B cell (primary cell): ENCODE measurements around the gene SOCS3. TPM values are rescaled to one million over a fixed set of nuclear protein-coding genes. Genes with fewer than 3 reads are reported as not detected.

Experiments
- ATAC-seq: fragments of 200-7000 bp; cut with Tn5 transposase; one replicate; pipeline ENCODE4 v1.10.0; 2021; ENCODE audit warnings: low read depth, mild to moderate bottlenecking, moderate number of reproducible peaks, moderate library complexity
- CTCF ChIA-PET: fragments of 350-600 bp; sonication (Branson Sonifier 250); formaldehyde crosslinking; loops from one replicate; lab custom pipeline; 2021; ENCODE audit warnings: antibody characterized with exemption, inconsistent platforms; lab: Charles Lee
- POLR2A ChIA-PET: fragments of 350-600 bp; sonication (Branson Sonifier 250); formaldehyde crosslinking; loops from one replicate; lab custom pipeline; 2021; ENCODE audit warnings: antibody characterized with exemption; lab: Charles Lee
- DNase-seq: peaks from one replicate; pipeline ENCODE4 v3.0.0; 2013
- H2AFZ ChIP-seq: 2 replicates; pipeline ENCODE4 v1.6.1; 2012; ENCODE audit warnings: mild to moderate bottlenecking, low read depth, low read length; ENCODE audit not compliant: insufficient read depth, poor library complexity, severe bottlenecking
- H3K27ac ChIP-seq, 2 donors: 1 replicate in 1 of 2; 2 replicates in 1 of 2; pipeline ENCODE4 v1.5.1; 2012 to 2013; ENCODE audit warnings: low read length in 2 of 2, mild to moderate bottlenecking in 2 of 2, moderate library complexity in 1 of 2
- H3K27me3 ChIP-seq, 4 experiments: fragments of 200-600 bp in 1 of 4; sonication (generic) in 1 of 4; replicated peaks in 1 of 4; 1 replicate in 2 of 4; 2 replicates in 2 of 4; pipeline versions ENCODE4 v1.6.1 to v1.7.0; 2013 to 2016; ENCODE audit warnings: low read length in 3 of 4, mild to moderate bottlenecking in 2 of 4, mixed read lengths in 1 of 4, moderate library complexity in 1 of 4; ENCODE audit not compliant: insufficient read depth in 4 of 4, control insufficient read depth in 3 of 4; ENCODE audit errors: control extremely low read depth in 1 of 4
- H3K36me3 ChIP-seq, 2 experiments: replicated peaks in 1 of 2; 1 replicate in 1 of 2; 2 replicates in 1 of 2; pipeline versions ENCODE4 v1.6.1 to v1.7.1; 2013; ENCODE audit warnings: low read length in 1 of 2; ENCODE audit not compliant: insufficient read depth in 2 of 2, control insufficient read depth in 1 of 2; ENCODE audit errors: control extremely low read depth in 1 of 2, extremely low read depth in 1 of 2
- H3K4me1 ChIP-seq, 2 donors: fragments of 200-600 bp in 1 of 2; sonication (generic) in 1 of 2; 1 replicate in 1 of 2; 2 replicates in 1 of 2; pipeline versions ENCODE4 v1.5.1 to v1.6.1; 2013 to 2017; ENCODE audit warnings: low read length in 2 of 2; ENCODE audit not compliant: control insufficient read depth in 2 of 2, insufficient read depth in 2 of 2
- H3K4me2 ChIP-seq: replicated peaks from 2 replicates; pipeline ENCODE3; 2012; ENCODE audit warnings: mild to moderate bottlenecking, low read depth, low read length; ENCODE audit not compliant: poor library complexity, severe bottlenecking
- H3K4me3 ChIP-seq, 5 experiments: fragments of 200-600 bp in 1 of 5; sonication (generic) in 1 of 5; 1 replicate in 3 of 5; 2 replicates in 2 of 5; pipeline versions ENCODE4 v1.5.1 to v1.7.0; 2011 to 2016; ENCODE audit warnings: low read length in 4 of 5, mild to moderate bottlenecking in 4 of 5, low read depth in 2 of 5, control low read depth in 1 of 5, moderate library complexity in 1 of 5; ENCODE audit not compliant: insufficient read depth in 1 of 5; ENCODE audit errors: control extremely low read depth in 1 of 5, extremely low read depth in 1 of 5
- H3K79me2 ChIP-seq: fragments of 200-600 bp; sonication (generic); one replicate; pipeline ENCODE4 v1.6.0; 2016; ENCODE audit warnings: low read length; ENCODE audit not compliant: control insufficient read depth, insufficient read depth
- H3K9ac ChIP-seq: fragments of 200-600 bp; sonication (generic); 2 replicates; pipeline ENCODE4 v1.6.1; 2017; ENCODE audit warnings: mild to moderate bottlenecking, low read length, moderate library complexity
- H3K9me3 ChIP-seq, 3 donors: one replicate each; pipeline versions ENCODE4 v1.6.1 to v1.7.1; 2013; ENCODE audit warnings: low read length in 2 of 3; ENCODE audit not compliant: control insufficient read depth in 2 of 3, insufficient read depth in 1 of 3; ENCODE audit errors: control extremely low read depth in 1 of 3
- H4K20me1 ChIP-seq: 2 replicates; pipeline ENCODE4 v1.6.0; 2012; ENCODE audit warnings: mild to moderate bottlenecking, low read length; ENCODE audit not compliant: insufficient read depth, control insufficient read depth, poor library complexity, severe bottlenecking
- H3K27ac Mint-ChIP-seq: one replicate; pipeline ENCODE4 v1.8.0; 2021; ENCODE audit warnings: mixed read lengths
- H3K27me3 Mint-ChIP-seq: one replicate; pipeline ENCODE4 v1.8.0; 2021; ENCODE audit warnings: mixed read lengths
- H3K4me1 Mint-ChIP-seq: one replicate; pipeline ENCODE4 v1.8.0; 2021; ENCODE audit warnings: mixed read lengths
- H3K4me3 Mint-ChIP-seq: one replicate; pipeline ENCODE4 v1.8.0; 2021; ENCODE audit warnings: mixed read lengths
- H3K9me3 Mint-ChIP-seq: one replicate; pipeline ENCODE4 v1.8.0; 2022; ENCODE audit warnings: mixed read lengths; ENCODE audit not compliant: insufficient read depth
- EZH2 ChIP-seq: IDR thresholded peaks from 2 replicates; pipeline ENCODE4 v1.6.1; 2012; ENCODE audit warnings: borderline replicate concordance, low read depth, mild to moderate bottlenecking, moderate library complexity, low read length; ENCODE audit not compliant: insufficient read depth, poor library complexity, severe bottlenecking
- WGBS: methylation state at CpG from one replicate; pipeline ENCODE4 v1.1.5; 2013; ENCODE audit warnings: missing lambda C conversion rate; ENCODE audit not compliant: insufficient coverage; 5-methylcytosine and 5-hydroxymethylcytosine counted together
- intact Hi-C: fragments of 100-400 bp; cut with micrococcal nuclease; formaldehyde crosslinking; loops from one replicate; pipeline ENCODE4 v1.10.0; 2022
- polyA plus RNA-seq: library from polyadenylated mRNA; depleted of rRNA; stranded (reverse); fragments of >200 nt; gene quantifications from 2 replicates; pipeline ENCODE4 v1.2.3, GENCODE V29; 2012
- total RNA-seq, 2 donors: library from RNA; stranded (reverse); fragments of 120-200 nt in 1 of 2; gene quantifications; 1 replicate in 1 of 2; 2 replicates in 1 of 2; pipeline versions ENCODE4 v1.2.3 to v1.2.4, GENCODE V29; 2013 to 2022
- TF ChIP-seq, protein P1 (sequence below): fragments of 200-600 bp; IDR thresholded peaks from one replicate; pipeline ENCODE4 v1.8.0; 2022; ENCODE audit warnings: antibody characterized with exemption, mild to moderate bottlenecking

The SOCS3 gene
- total and polyA plus RNA-seq, 2 donors (not counting 1 experiment from before 2014, with no cell fraction given) = 41.8 to 67.6 TPM

GRCh38 chr17:78391843-78392242 is 32.0 kb upstream of the SOCS3 start:
- Mint-ChIP-seq H3K27me3 (no peaks in the 10 kb centered on the region), H3K27ac (no peak overlapping the region), H3K4me3 (no peak overlapping the region), H3K4me1 (peaks cover 38% of the 10 kb centered on the region), H3K9me3 (no peaks in the 10 kb centered on the region)
- 92% methylated on average over 3 of the region's 4 CpGs for WGBS
- DNase-seq (no peak), ATAC-seq (no peak)
- Histone ChIP-seq H3K36me3 (peaks cover 0 to 44% of the 10 kb centered on the region in 2 experiments), H3K4me1 (peaks cover 19 to 32% of the 10 kb centered on the region in 2 donors), H3K79me2 (peaks cover 98% of the 10 kb centered on the region), H3K27ac (no peak overlapping the region), H3K9me3 (no peaks in the 10 kb centered on the region), H3K9ac (no peak overlapping the region), H3K4me3 (no peak overlapping the region), H3K27me3 (no peaks in the 10 kb centered on the region), H4K20me1 (peaks cover 97% of the 10 kb centered on the region), H2AFZ (no peak overlapping the region), H3K4me2 (no peak overlapping the region)
- intact Hi-C loops = no loop called here
- TF ChIP-seq EZH2 = no peak
- TF ChIP-seq, protein P1, sequence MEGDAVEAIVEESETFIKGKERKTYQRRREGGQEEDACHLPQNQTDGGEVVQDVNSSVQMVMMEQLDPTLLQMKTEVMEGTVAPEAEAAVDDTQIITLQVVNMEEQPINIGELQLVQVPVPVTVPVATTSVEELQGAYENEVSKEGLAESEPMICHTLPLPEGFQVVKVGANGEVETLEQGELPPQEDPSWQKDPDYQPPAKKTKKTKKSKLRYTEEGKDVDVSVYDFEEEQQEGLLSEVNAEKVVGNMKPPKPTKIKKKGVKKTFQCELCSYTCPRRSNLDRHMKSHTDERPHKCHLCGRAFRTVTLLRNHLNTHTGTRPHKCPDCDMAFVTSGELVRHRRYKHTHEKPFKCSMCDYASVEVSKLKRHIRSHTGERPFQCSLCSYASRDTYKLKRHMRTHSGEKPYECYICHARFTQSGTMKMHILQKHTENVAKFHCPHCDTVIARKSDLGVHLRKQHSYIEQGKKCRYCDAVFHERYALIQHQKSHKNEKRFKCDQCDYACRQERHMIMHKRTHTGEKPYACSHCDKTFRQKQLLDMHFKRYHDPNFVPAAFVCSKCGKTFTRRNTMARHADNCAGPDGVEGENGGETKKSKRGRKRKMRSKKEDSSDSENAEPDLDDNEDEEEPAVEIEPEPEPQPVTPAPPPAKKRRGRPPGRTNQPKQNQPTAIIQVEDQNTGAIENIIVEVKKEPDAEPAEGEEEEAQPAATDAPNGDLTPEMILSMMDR = no peak
- ChIA-PET CTCF (interaction anchor here (0.9 to 1.4 kb wide), 4 partner anchors 10 to 31 kb away, joined by 4 to 6 read pairs (median 5); no protein-coding TSS in a partner anchor), POLR2A (no interaction called here)

DNA sequence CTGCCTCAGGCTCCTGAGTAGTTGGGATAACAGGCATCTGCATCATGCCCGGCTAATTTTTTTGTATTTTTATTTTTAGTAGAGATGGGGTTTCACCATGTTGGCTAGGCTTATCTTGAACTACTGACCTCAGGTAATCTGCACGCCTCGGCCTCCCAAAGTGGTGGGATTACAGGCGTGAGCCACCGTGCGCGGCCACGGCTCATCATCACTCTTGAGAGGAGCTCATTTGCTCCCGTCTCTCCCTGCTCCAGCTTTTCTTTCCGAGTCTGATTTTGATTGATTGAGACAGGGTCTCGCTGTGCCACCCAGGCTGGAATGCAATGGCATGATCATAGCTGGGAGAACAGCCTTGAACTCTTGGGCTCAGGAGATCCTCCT is 31.2 kb upstream of the SOCS3 start:
- peaks cover 98% of the 10 kb centered on the region for H3K79me2 ChIP-seq
- no peak overlapping the region for H3K9ac ChIP-seq
- WGBS = 94% methylated on average over 11 of the region's 11 CpGs
- no peak overlapping the region for H2AFZ ChIP-seq
- H3K4me2 ChIP-seq = no peak overlapping the region
- ATAC-seq = no peak
- no peak overlapping the region for H3K27ac ChIP-seq
- H3K27ac Mint-ChIP-seq = peak overlapping the region; percentile 61
- ChIA-PET CTCF (interaction anchor here (1.1 to 1.4 kb wide), 3 partner anchors 9 to 31 kb away, joined by 4 to 6 read pairs (median 5); no protein-coding TSS in a partner anchor), POLR2A (no interaction called here)
- peaks cover 0 to 36% of the 10 kb centered on the region in 2 experiments for H3K36me3 ChIP-seq
- H3K27me3 ChIP-seq = no peaks in the 10 kb centered on the region
- peaks cover 98% of the 10 kb centered on the region for H4K20me1 ChIP-seq
- no peaks in the 10 kb centered on the region for H3K27me3 Mint-ChIP-seq
- H3K9me3 ChIP-seq = no peaks in the 10 kb centered on the region
- peaks cover 27 to 40% of the 10 kb centered on the region in 2 donors for H3K4me1 ChIP-seq
- DNase-seq = no peak
- no peak overlapping the region for H3K4me3 ChIP-seq
- no peak overlapping the region for H3K4me3 Mint-ChIP-seq
- H3K4me1 Mint-ChIP-seq = peaks cover 47% of the 10 kb centered on the region
- TF ChIP-seq, protein P1 = no peak
- TF ChIP-seq EZH2 = no peak
- H3K9me3 Mint-ChIP-seq = no peaks in the 10 kb centered on the region
- intact Hi-C loops = no loop called here
